Esophagus squamous epithelium (tissue), 5 donors: ENCODE measurements around the gene RFX2. TPM values are rescaled to one million over a fixed set of nuclear protein-coding genes. Genes with fewer than 3 reads are reported as not detected.

Source experiments
- DNase-seq: peaks from one replicate; lab custom pipeline; 2025; lab: John Stamatoyannopoulos, UW
- H3K27ac ChIP-seq, 4 donors: fragments of 200-600 bp; sonication (generic); one replicate each; pipeline ENCODE4 v1.5.1; 2016 to 2019; ENCODE audit warnings: mild to moderate bottlenecking in 1 of 4
- H3K27me3 ChIP-seq, 4 donors: fragments of 200-600 bp; sonication (generic); 1 replicate in 3 of 4; 2 replicates in 1 of 4; pipeline versions ENCODE4 v1.5.1 to v1.6.0; 2017 to 2021; ENCODE audit warnings: antibody characterized with exemption in 1 of 4
- H3K36me3 ChIP-seq, 3 donors: fragments of 200-600 bp; sonication (generic); one replicate each; pipeline ENCODE4 v1.5.1; 2016 to 2019
- H3K4me1 ChIP-seq, 3 donors: fragments of 200-600 bp; sonication (generic); one replicate each; pipeline ENCODE4 v1.5.1; 2017 to 2019
- H3K4me3 ChIP-seq, 4 donors: fragments of 200-600 bp; sonication (generic); 1 replicate in 3 of 4; 2 replicates in 1 of 4; pipeline ENCODE4 v1.5.1; 2016 to 2019; ENCODE audit warnings: mild to moderate bottlenecking in 2 of 4, moderate library complexity in 1 of 4
- H3K9me3 ChIP-seq, 3 donors: fragments of 200-600 bp; sonication (generic); one replicate each; pipeline ENCODE4 v1.5.1; 2016 to 2019
- CTCF ChIP-seq, 6 experiments: fragments of 450-650 bp in 4 of 6; fragments of 200-600 bp in 2 of 6; sonication (generic) in 2 of 6; IDR thresholded peaks; one replicate each; pipeline ENCODE4 v1.5.1; 2016 to 2019; ENCODE audit warnings: antibody characterized with exemption in 6 of 6, mild to moderate bottlenecking in 4 of 6, moderate library complexity in 4 of 6
- POLR2A ChIP-seq, 4 donors: fragments of 450-650 bp; IDR thresholded peaks; one replicate each; pipeline ENCODE4 v1.6.1; 2017; ENCODE audit warnings: antibody characterized with exemption in 4 of 4, mild to moderate bottlenecking in 4 of 4, moderate library complexity in 3 of 4
- WGBS, 2 donors: methylation state at CpG; one replicate each; pipeline ENCODE4 v1.1.5; 2018; 5-methylcytosine and 5-hydroxymethylcytosine counted together
- intact Hi-C: fragments of 100-400 bp; cut with DNase I; formaldehyde crosslinking; loops from one replicate; pipeline ENCODE4 v1.15.0; 2022
- total RNA-seq, 4 donors: library from RNA; depleted of rRNA; stranded (reverse); fragments of >200 nt; gene quantifications; one replicate each; pipeline ENCODE4 v1.1.0, GENCODE V29; 2016
- donor health status: DM: yes; HTN: yes; CAD: no.

Gene RFX2
- total RNA-seq, 4 donors from 2014 or later = 5.2 to 21.4 (median 7.7) TPM

- H3K27ac ChIP-seq = peak overlapping the region in 3 of 4 donors; percentile 25 to 59 (median 50)
- no peaks in the 10 kb centered on the region for H3K27me3 ChIP-seq
- peaks cover 10 to 63% (median 11%) of the 10 kb centered on the region in 3 donors for H3K36me3 ChIP-seq
- no peaks in the 10 kb centered on the region for H3K9me3 ChIP-seq
- intact Hi-C loops = no loop called here
- no peak overlapping the region for H3K4me3 ChIP-seq
- TF ChIP-seq POLR2A (IDR thresholded peaks at IDR 0.05) (no peak), CTCF (IDR thresholded peaks at IDR 0.05) (no peak)
- no peak for DNase-seq
- WGBS, 2 donors = 58 to 67% methylated on average over 8 to 10 of the region's 10 CpGs
- H3K4me1 ChIP-seq = peaks cover 10 to 55% (median 31%) of the 10 kb centered on the region in 3 donors
Measured at GRCh38 chr19:5943623-5944022, 166.7 kb downstream of the RFX2 start.

Other genes with a start within 250 kb of the RFX2 start
- not detected for gene FUT5, start 240.0 kb downstream of the RFX2 start, total RNA-seq
- 100 to 1,000 TPM; 204 to 277 (median 234) TPM for gene NDUFA11, start 206.7 kb downstream of the RFX2 start, total RNA-seq
- gene VMAC, start 205.6 kb downstream of the RFX2 start, total RNA-seq = 1 to 10 TPM; 3.1 to 8.6 (median 5.6) TPM
- 10 to 100 TPM in 2 of 4 donors, 1 to 10 TPM in 2; 3.3 to 13.7 (median 7.3) TPM for gene CAPS, start 196.2 kb downstream of the RFX2 start, total RNA-seq
- 10 to 100 TPM; 38.0 to 77.8 (median 39.6) TPM for gene RANBP3, start 132.4 kb downstream of the RFX2 start, total RNA-seq
- gene ACSBG2, start 25.2 kb upstream of the RFX2 start, total RNA-seq = under 1 TPM in 1 of 4 donors, not detected in 3; 0.38 TPM
- 10 to 100 TPM; 10.3 to 20.1 (median 12.7) TPM for gene MLLT1, start 169.5 kb upstream of the RFX2 start, total RNA-seq
- 1 to 10 TPM in 3 of 4 donors, under 1 TPM in 1; 0.53 to 8.1 (median 1.4) TPM for gene ACER1, start 223.1 kb upstream of the RFX2 start, total RNA-seq